ENCODE results near the gene A1CF.
"Not testable (repeated sequence)": the region's sequence is repeated elsewhere in the genome, so short reads cannot be mapped to it uniquely, and the experiment has no call there.

Gene A1CF

GRCh38 chr10:50918529-50918928 lies 33.1 kb upstream of the A1CF start:
- TF ChIP-seq YY1 (IDR thresholded peaks at IDR 0.05; ENCODE audit: insufficient read depth, insufficient read length): no peak
- Histone ChIP-seq H3K27me3 (ENCODE audit: insufficient read depth, insufficient read length) (no peaks in the 10 kb centered on the region), H3K9ac (ENCODE audit: insufficient read length, low read depth) (no peak overlapping the region), H3K4me1 (ENCODE audit: insufficient read depth, insufficient read length) (no peaks in the 10 kb centered on the region), H3K9me3 (ENCODE audit: insufficient read depth, low read length) (peaks cover 7% of the 10 kb centered on the region; the same call in 1 of the 2 replicates), H3K4me3 (ENCODE audit: insufficient read length, low read depth) (no peak overlapping the region), H3K36me3 (ENCODE audit: insufficient read depth, insufficient read length, low read length) (no peaks in the 10 kb centered on the region)
- no peak for DNase-seq (ENCODE audit: low read depth, low spot score)

- no peaks in the 10 kb centered on the region; the same call in 1 of the 2 replicates for H3K9me3 ChIP-seq (ENCODE audit: insufficient read depth, low read length)
- H3K36me3 ChIP-seq (ENCODE audit: insufficient read depth, insufficient read length, low read length): no peaks in the 10 kb centered on the region
- no peaks in the 10 kb centered on the region for H3K4me1 ChIP-seq (ENCODE audit: insufficient read depth, insufficient read length)
- DNase-seq (ENCODE audit: low read depth, low spot score): no peak
- TF ChIP-seq YY1 (IDR thresholded peaks at IDR 0.05; ENCODE audit: insufficient read depth, insufficient read length): no peak
- no peak for TF ChIP-seq ZNF274 (IDR thresholded peaks at IDR 0.05; ENCODE audit: low read depth, low read length)
- TF ChIP-seq SUZ12 (IDR thresholded peaks at IDR 0.05; ENCODE audit: extremely low read depth, insufficient read depth, insufficient read length): no peak
- no peak overlapping the region for H3K9ac ChIP-seq (ENCODE audit: insufficient read length, low read depth)
- no peaks in the 10 kb centered on the region for H3K27me3 ChIP-seq (ENCODE audit: insufficient read depth, insufficient read length)
- H3K4me3 ChIP-seq (ENCODE audit: insufficient read length, low read depth): no peak overlapping the region
Observed at GRCh38 chr10:50917486-50917885, 32.1 kb upstream of the A1CF start.

GRCh38 chr10:50909334-50910014 lies 24.0 kb upstream of the A1CF start:
- H3K4me3 ChIP-seq (ENCODE audit: insufficient read length, low read depth): no peak overlapping the region
- no peaks in the 10 kb centered on the region for H3K9me3 ChIP-seq (ENCODE audit: insufficient read depth, low read length)
- H3K36me3 ChIP-seq (ENCODE audit: insufficient read depth, insufficient read length, low read length): no peaks in the 10 kb centered on the region
- no peaks in the 10 kb centered on the region for H3K27me3 ChIP-seq (ENCODE audit: insufficient read depth, insufficient read length)
- no peak for DNase-seq (ENCODE audit: low read depth, low spot score)
- no peaks in the 10 kb centered on the region for H3K4me1 ChIP-seq (ENCODE audit: insufficient read depth, insufficient read length)
- TF ChIP-seq ZNF274 (IDR thresholded peaks at IDR 0.05; ENCODE audit: low read depth, low read length) (no peak), YY1 (IDR thresholded peaks at IDR 0.05; ENCODE audit: insufficient read depth, insufficient read length) (no peak), SUZ12 (IDR thresholded peaks at IDR 0.05; ENCODE audit: extremely low read depth, insufficient read depth, insufficient read length) (no peak)
- H3K9ac ChIP-seq (ENCODE audit: insufficient read length, low read depth): no peak overlapping the region

- Histone ChIP-seq H3K27me3 (ENCODE audit: insufficient read depth, insufficient read length) (no peaks in the 10 kb centered on the region), H3K9me3 (ENCODE audit: insufficient read depth, low read length) (no peaks in the 10 kb centered on the region), H3K4me3 (ENCODE audit: insufficient read length, low read depth) (no peak overlapping the region), H3K36me3 (ENCODE audit: insufficient read depth, insufficient read length, low read length) (no peaks in the 10 kb centered on the region), H3K4me1 (ENCODE audit: insufficient read depth, insufficient read length) (no peaks in the 10 kb centered on the region), H3K9ac (ENCODE audit: insufficient read length, low read depth) (no peak overlapping the region)
- DNase-seq (ENCODE audit: low read depth, low spot score): no peak
- TF ChIP-seq SUZ12 (IDR thresholded peaks at IDR 0.05; ENCODE audit: extremely low read depth, insufficient read depth, insufficient read length) (no peak), ZNF274 (IDR thresholded peaks at IDR 0.05; ENCODE audit: low read depth, low read length) (no peak), YY1 (IDR thresholded peaks at IDR 0.05; ENCODE audit: insufficient read depth, insufficient read length) (no peak)
Observed at GRCh38 chr10:50908366-50908765, 22.9 kb upstream of the A1CF start.

- not testable (repeated sequence) for DNase-seq (ENCODE audit: low read depth, low spot score); H3K4me1 ChIP-seq (ENCODE audit: insufficient read depth, insufficient read length)
Observed at GRCh38 chr10:50905797-50906196, 20.4 kb upstream of the A1CF start.

GRCh38 chr10:50896721-50897120 lies 11.3 kb upstream of the A1CF start:
- Histone ChIP-seq H3K9me3 (ENCODE audit: insufficient read depth, low read length) (no peaks in the 10 kb centered on the region), H3K4me1 (ENCODE audit: insufficient read depth, insufficient read length) (no peaks in the 10 kb centered on the region), H3K9ac (ENCODE audit: insufficient read length, low read depth) (no peak overlapping the region), H3K27me3 (ENCODE audit: insufficient read depth, insufficient read length) (no peaks in the 10 kb centered on the region), H3K4me3 (ENCODE audit: insufficient read length, low read depth) (no peak overlapping the region), H3K36me3 (ENCODE audit: insufficient read depth, insufficient read length, low read length) (no peaks in the 10 kb centered on the region)
- no peak for DNase-seq (ENCODE audit: low read depth, low spot score)
- TF ChIP-seq ZNF274 (IDR thresholded peaks at IDR 0.05; ENCODE audit: low read depth, low read length) (no peak), YY1 (IDR thresholded peaks at IDR 0.05; ENCODE audit: insufficient read depth, insufficient read length) (no peak), SUZ12 (IDR thresholded peaks at IDR 0.05; ENCODE audit: extremely low read depth, insufficient read depth, insufficient read length) (no peak)

More at GRCh38 chr10:50905797-50906196, 20.4 kb upstream of the A1CF start:
- H3K36me3 ChIP-seq (ENCODE audit: insufficient read depth, insufficient read length, low read length); H3K4me3 ChIP-seq (ENCODE audit: insufficient read length, low read depth); H3K9ac ChIP-seq (ENCODE audit: insufficient read length, low read depth); H3K27me3 ChIP-seq (ENCODE audit: insufficient read depth, insufficient read length); H3K9me3 ChIP-seq (ENCODE audit: insufficient read depth, low read length): not testable (repeated sequence)

GRCh38 chr10:50894312-50894711 lies 8.9 kb upstream of the A1CF start:
- Histone ChIP-seq H3K9me3 (ENCODE audit: insufficient read depth, low read length) (no peaks in the 10 kb centered on the region), H3K4me3 (ENCODE audit: insufficient read length, low read depth) (no peak overlapping the region), H3K9ac (ENCODE audit: insufficient read length, low read depth) (no peak overlapping the region), H3K4me1 (ENCODE audit: insufficient read depth, insufficient read length) (no peaks in the 10 kb centered on the region), H3K27me3 (ENCODE audit: insufficient read depth, insufficient read length) (no peaks in the 10 kb centered on the region), H3K36me3 (ENCODE audit: insufficient read depth, insufficient read length, low read length) (no peaks in the 10 kb centered on the region)
- no peak for TF ChIP-seq ZNF274 (IDR thresholded peaks at IDR 0.05; ENCODE audit: low read depth, low read length)
- no peak for TF ChIP-seq SUZ12 (IDR thresholded peaks at IDR 0.05; ENCODE audit: extremely low read depth, insufficient read depth, insufficient read length)
- no peak for TF ChIP-seq YY1 (IDR thresholded peaks at IDR 0.05; ENCODE audit: insufficient read depth, insufficient read length)
- no peak for DNase-seq (ENCODE audit: low read depth, low spot score)

GRCh38 chr10:50892467-50892866 lies 7.0 kb upstream of the A1CF start:
- Histone ChIP-seq H3K4me3 (ENCODE audit: insufficient read length, low read depth) (no peak overlapping the region), H3K27me3 (ENCODE audit: insufficient read depth, insufficient read length) (no peaks in the 10 kb centered on the region)
- no peak for TF ChIP-seq SUZ12 (IDR thresholded peaks at IDR 0.05; ENCODE audit: extremely low read depth, insufficient read depth, insufficient read length)
- TF ChIP-seq YY1 (IDR thresholded peaks at IDR 0.05; ENCODE audit: insufficient read depth, insufficient read length): no peak
- TF ChIP-seq ZNF274 (IDR thresholded peaks at IDR 0.05; ENCODE audit: low read depth, low read length): no peak

More at GRCh38 chr10:50892467-50892866, 7.0 kb upstream of the A1CF start:
- no peak for DNase-seq (ENCODE audit: low read depth, low spot score)
- Histone ChIP-seq H3K9me3 (ENCODE audit: insufficient read depth, low read length) (no peaks in the 10 kb centered on the region), H3K4me1 (ENCODE audit: insufficient read depth, insufficient read length) (no peaks in the 10 kb centered on the region), H3K9ac (ENCODE audit: insufficient read length, low read depth) (no peak overlapping the region), H3K36me3 (ENCODE audit: insufficient read depth, insufficient read length, low read length) (no peaks in the 10 kb centered on the region)

All from NT2/D1 (cell line).